Suppressor macrophage (primary cell): ENCODE measurements around the gene SYNGR3.

Experiments used
- DNase-seq, 4 experiments: peaks; one replicate each; pipeline ENCODE4 v3.0.0-alpha.2; 2020 to 2022

SYNGR3 gene

GRCh38 chr16:2029350-2029749, 39.6 kb downstream of the SYNGR3 start:
- DNase-seq = no peak

- DNase-seq = no peak
These were observed 40.3 kb downstream of the SYNGR3 start for GRCh38 chr16:2030036-2030435.

GRCh38 chr16:2031081-2031577, 41.4 kb downstream of the SYNGR3 start:
- DNase-seq = peak in 1 of 4 experiments; percentile 1

- peak in 1 of 4 experiments; percentile 4 for DNase-seq
These were observed 42.7 kb downstream of the SYNGR3 start for GRCh38 chr16:2032285-2033056.

GRCh38 chr16:2033057-2033908, 43.5 kb downstream of the SYNGR3 start:
- DNase-seq = peak in 3 of 4 experiments; percentile 31 to 61 (median 52)

- DNase-seq = peak in 2 of 4 experiments; percentile 42 to 60
These were observed 44.3 kb downstream of the SYNGR3 start for GRCh38 chr16:2033909-2034695.

- DNase-seq = no peak
These were observed 45.1 kb downstream of the SYNGR3 start for GRCh38 chr16:2034696-2035430.

GRCh38 chr16:2035431-2036199, 45.8 kb downstream of the SYNGR3 start:
- peak in 1 of 4 experiments; percentile 1 for DNase-seq

GRCh38 chr16:2036200-2036966, 46.6 kb downstream of the SYNGR3 start:
- peak in 1 of 4 experiments; percentile 1 for DNase-seq

GRCh38 chr16:2037115-2037514, 47.3 kb downstream of the SYNGR3 start:
- DNase-seq = peak in 1 of 4 experiments; percentile 1

- peak in 1 of 4 experiments; percentile 1 for DNase-seq
These were observed 48.0 kb downstream of the SYNGR3 start for GRCh38 chr16:2037647-2038381.

- peak in 1 of 4 experiments; percentile 12 for DNase-seq
These were observed 48.8 kb downstream of the SYNGR3 start for GRCh38 chr16:2038382-2039231.

- DNase-seq = no peak
These were observed 49.7 kb downstream of the SYNGR3 start for GRCh38 chr16:2039274-2040031.

GRCh38 chr16:2040041-2040786, 50.4 kb downstream of the SYNGR3 start:
- no peak for DNase-seq

- DNase-seq = no peak
These were observed 51.2 kb downstream of the SYNGR3 start for GRCh38 chr16:2040787-2041522.
